PFSK-1 (cell line): ENCODE results near the gene PCMT1.

ENCODE experiments used
- FOXP2 ChIP-seq: optimal IDR thresholded peaks from 2 replicates; pipeline ENCODE3; 2011; ENCODE audit warnings: borderline replicate concordance, control low read depth, inconsistent platforms; ENCODE audit not compliant: insufficient read depth; ENCODE audit errors: extremely low read length, extremely low read depth
- POLR2AphosphoS5 ChIP-seq: IDR thresholded peaks from 2 replicates; pipeline ENCODE4 v1.6.1; 2012; ENCODE audit warnings: low read depth, mild to moderate bottlenecking, control low read depth, low read length, moderate library complexity
- REST ChIP-seq, 2 experiments: IDR thresholded peaks; 2 replicates each; pipeline versions ENCODE4 v1.6.1 to v1.8.0; 2011 to 2012; ENCODE audit warnings: low read depth in 2 of 2, low read length in 2 of 2, control low read depth in 1 of 2, inconsistent platforms in 1 of 2, mild to moderate bottlenecking in 1 of 2, moderate library complexity in 1 of 2; ENCODE audit not compliant: insufficient read depth in 1 of 2
- SIN3A ChIP-seq: IDR thresholded peaks from 2 replicates; pipeline ENCODE4 v1.6.1; 2012; ENCODE audit warnings: mild to moderate bottlenecking, low read length, moderate library complexity, borderline replicate concordance; ENCODE audit not compliant: insufficient read depth
- TAF1 ChIP-seq: IDR thresholded peaks from 2 replicates; pipeline ENCODE4 v1.6.1; 2012; ENCODE audit warnings: low read length, control low read depth, borderline replicate concordance; ENCODE audit not compliant: insufficient read depth

PCMT1 gene

GRCh38 chr6:149834513-149835481, 85.3 kb downstream of the PCMT1 start:
- TF ChIP-seq SIN3A: no peak
- TF ChIP-seq FOXP2: no peak

GRCh38 chr6:149840345-149841075, 91.0 kb downstream of the PCMT1 start:
- TF ChIP-seq TAF1: no peak
- TF ChIP-seq POLR2AphosphoS5: no peak
- no peak; a peak in 1 of 4 replicates for TF ChIP-seq REST (IDR thresholded peaks at IDR 0.05; ENCODE audit: insufficient read depth in 1 of 2, low read depth in 2 of 2, low read length in 2 of 2)
- TF ChIP-seq SIN3A: no peak
- peak; percentile 99 for TF ChIP-seq FOXP2

GRCh38 chr6:149842331-149842730, 92.8 kb downstream of the PCMT1 start:
- TF ChIP-seq REST (IDR thresholded peaks at IDR 0.05; ENCODE audit: insufficient read depth in 1 of 2, low read depth in 2 of 2, low read length in 2 of 2): no peak
- TF ChIP-seq TAF1: no peak
- no peak for TF ChIP-seq POLR2AphosphoS5
- TF ChIP-seq FOXP2: no peak
- TF ChIP-seq SIN3A: no peak

- TF ChIP-seq FOXP2 (no peak), POLR2AphosphoS5 (no peak), SIN3A (no peak)
Observed at GRCh38 chr6:149843051-149843633, 93.6 kb downstream of the PCMT1 start.

- no peak for TF ChIP-seq TAF1
- TF ChIP-seq FOXP2: no peak
- TF ChIP-seq SIN3A: no peak
- no peak for TF ChIP-seq REST (IDR thresholded peaks at IDR 0.05; ENCODE audit: insufficient read depth in 1 of 2, low read depth in 2 of 2, low read length in 2 of 2)
- TF ChIP-seq POLR2AphosphoS5: no peak
Observed at GRCh38 chr6:149844480-149844879, 94.9 kb downstream of the PCMT1 start.

GRCh38 chr6:149845549-149845948, 96.0 kb downstream of the PCMT1 start:
- TF ChIP-seq TAF1 (no peak), REST (IDR thresholded peaks at IDR 0.05; ENCODE audit: insufficient read depth in 1 of 2, low read depth in 2 of 2, low read length in 2 of 2) (no peak), SIN3A (no peak), FOXP2 (no peak), POLR2AphosphoS5 (no peak)
